Gastrocnemius medialis (tissue), 4 donors: ENCODE results near the gene PDLIM1.

Experiments
- CTCF ChIP-seq, 5 experiments: fragments of 450-650 bp in 3 of 5; fragments of 200-600 bp in 2 of 5; sonication (generic) in 2 of 5; IDR thresholded peaks in 4 of 5; conservative IDR thresholded peaks in 1 of 5; 1 replicate in 4 of 5; 2 replicates in 1 of 5; pipeline ENCODE4 v1.5.1; 2016 to 2019; ENCODE audit warnings: antibody characterized with exemption in 5 of 5, mild to moderate bottlenecking in 3 of 5, moderate library complexity in 3 of 5
- POLR2A ChIP-seq, 2 donors: fragments of 450-650 bp; IDR thresholded peaks; one replicate each; pipeline ENCODE4 v1.6.1; 2017; ENCODE audit warnings: antibody characterized with exemption in 2 of 2, mild to moderate bottlenecking in 2 of 2, moderate library complexity in 2 of 2

GRCh38 chr10:95237376-95238170 is 53.2 kb downstream of the PDLIM1 start:
- TF ChIP-seq POLR2A (IDR thresholded peaks at IDR 0.05) (no peak), CTCF (IDR thresholded peaks at IDR 0.05 in 4 of 5, conservative IDR thresholded peaks at IDR 0.05 in 1 of 5) (no peak)
